Ishikawa (cell line): Measurements from ENCODE around the gene PXN.

Source experiments
- CEBPB ChIP-seq: IDR thresholded peaks from 2 replicates; pipeline ENCODE4 v1.6.1; 2012
- CREB1 ChIP-seq: IDR thresholded peaks from 2 replicates; pipeline ENCODE4 v1.6.1; 2012; ENCODE audit warnings: low read depth
- EGR1 ChIP-seq: IDR thresholded peaks from 2 replicates; pipeline ENCODE4 v1.6.1; 2012
- EP300 ChIP-seq: IDR thresholded peaks from 2 replicates; pipeline ENCODE4 v1.6.1; 2012; ENCODE audit warnings: borderline replicate concordance
- FOXM1 ChIP-seq: IDR thresholded peaks from 2 replicates; pipeline ENCODE4 v1.6.1; 2012; ENCODE audit warnings: low read depth, borderline replicate concordance
- MAX ChIP-seq: IDR thresholded peaks from 2 replicates; pipeline ENCODE4 v1.6.1; 2012
- NFIC ChIP-seq: IDR thresholded peaks from 2 replicates; pipeline ENCODE4 v1.6.1; 2012
- RAD21 ChIP-seq: IDR thresholded peaks from 2 replicates; pipeline ENCODE4 v1.6.1; 2012; ENCODE audit warnings: low read depth
- REST ChIP-seq: IDR thresholded peaks from 2 replicates; pipeline ENCODE4 v1.6.1; 2012; ENCODE audit warnings: low read depth, mild to moderate bottlenecking
- TAF1 ChIP-seq: IDR thresholded peaks from 2 replicates; pipeline ENCODE4 v1.6.1; 2012; ENCODE audit warnings: low read depth, mild to moderate bottlenecking
- TCF12 ChIP-seq: IDR thresholded peaks from 2 replicates; pipeline ENCODE4 v1.6.1; 2012; ENCODE audit warnings: low read depth
- TEAD4 ChIP-seq: IDR thresholded peaks from 2 replicates; pipeline ENCODE4 v1.6.1; 2012
- USF1 ChIP-seq: IDR thresholded peaks from 2 replicates; pipeline ENCODE4 v1.6.1; 2012
- YY1 ChIP-seq: IDR thresholded peaks from 2 replicates; pipeline ENCODE4 v1.6.1; 2012; ENCODE audit warnings: low read depth
- ZBTB7A ChIP-seq: IDR thresholded peaks from 2 replicates; pipeline ENCODE4 v1.6.1; 2012; ENCODE audit warnings: low read depth

The PXN gene

DNA sequence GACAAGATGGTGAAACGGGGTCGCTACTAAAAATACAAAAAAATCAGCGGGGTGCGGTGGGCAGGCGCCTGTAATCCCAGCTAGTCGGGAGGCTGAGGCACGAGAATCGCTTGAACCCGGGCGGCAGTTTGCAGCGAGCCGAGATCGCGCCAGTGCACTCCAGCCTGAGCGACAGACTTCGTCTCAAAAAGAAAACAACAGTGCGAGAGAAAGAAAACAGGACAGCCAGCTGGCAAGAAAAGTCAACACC lies 26.8 kb upstream of the PXN start:
- TF ChIP-seq EGR1 (no peak), USF1 (0 out of 2 replicates have a peak, but pooled peaks have one; percentile 1)

DNA sequence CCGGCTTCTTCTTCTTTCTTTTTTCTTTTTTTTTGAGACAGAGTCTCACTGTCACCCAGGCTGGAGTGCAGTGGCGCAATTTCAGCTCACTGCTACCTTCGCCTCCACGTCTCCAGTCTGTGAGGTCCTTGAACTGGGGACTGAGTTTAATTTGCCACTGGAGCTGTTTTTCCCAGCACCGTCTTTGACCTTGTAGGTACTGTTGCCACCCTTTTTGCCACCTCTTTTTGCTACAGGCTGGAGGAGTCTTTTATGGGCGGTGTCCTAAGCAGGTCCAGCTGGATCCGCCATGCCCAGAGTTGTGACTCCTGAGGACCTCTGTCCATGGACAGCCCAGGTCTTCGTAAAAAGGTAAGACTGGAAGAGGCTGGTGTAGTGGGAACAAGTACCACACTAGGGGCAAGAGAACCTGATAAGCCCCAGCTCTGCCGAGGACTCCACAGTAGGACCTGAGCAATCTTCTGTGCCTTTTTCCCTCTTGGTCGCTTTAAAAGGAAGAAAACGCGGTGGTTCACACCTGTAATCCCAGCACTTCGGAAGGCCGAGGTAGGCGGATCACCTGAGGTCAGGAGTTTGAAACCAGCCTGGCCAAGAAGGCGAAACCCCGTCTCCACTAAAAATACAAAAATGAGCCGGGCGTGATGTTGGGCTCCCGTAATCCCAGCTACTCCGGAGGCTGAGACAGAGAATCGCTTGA lies 25.2 kb upstream of the PXN start:
- TF ChIP-seq YY1 (no peak), NFIC (no peak), EP300 (no peak), USF1 (no peak), FOXM1 (no peak), ZBTB7A (no peak)

GRCh38 chr12:120287491-120287890 lies 22.0 kb upstream of the PXN start:
- TF ChIP-seq NFIC (no peak), EP300 (no peak), YY1 (no peak), CREB1 (no peak), CEBPB (no peak), EGR1 (no peak), REST (no peak), ZBTB7A (no peak), USF1 (no peak)

GRCh38 chr12:120286768-120287490 lies 21.4 kb upstream of the PXN start:
- no peak for TF ChIP-seq MAX
- no peak for TF ChIP-seq FOXM1
- TF ChIP-seq YY1, result no peak
- TF ChIP-seq ZBTB7A, result no peak

DNA sequence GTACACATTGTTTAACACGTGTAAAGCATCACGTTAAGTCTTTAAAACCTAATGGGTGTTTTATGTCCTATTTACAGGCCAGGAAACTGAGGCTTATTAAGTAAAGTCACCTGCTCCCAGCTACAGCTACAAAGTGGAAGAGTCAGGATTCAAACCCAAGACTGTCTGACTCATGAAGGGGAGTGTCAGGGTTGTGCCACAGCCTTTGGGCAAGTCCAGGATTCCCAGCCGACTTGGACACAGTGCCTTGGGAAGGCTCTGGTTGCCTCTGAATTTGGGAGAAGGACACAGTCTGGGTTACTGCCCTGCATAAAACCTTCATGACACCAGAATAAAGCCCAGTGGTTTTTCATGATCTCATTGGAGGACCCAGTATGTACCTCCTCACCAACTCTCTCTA lies 18.9 kb upstream of the PXN start:
- TF ChIP-seq ZBTB7A (no peak), TAF1 (no peak), NFIC (no peak), REST (no peak), USF1 (no peak), CEBPB (no peak), FOXM1 (no peak), TEAD4 (no peak), CREB1 (no peak), YY1 (no peak), TCF12 (no peak), MAX (no peak), RAD21 (no peak), EGR1 (no peak)

- TF ChIP-seq EGR1 (no peak), CREB1 (no peak), EP300 (no peak), ZBTB7A (no peak), CEBPB (no peak), FOXM1 (no peak), TCF12 (no peak), NFIC (no peak), TAF1 (no peak), REST (no peak), YY1 (no peak), TEAD4 (no peak), RAD21 (no peak), USF1 (no peak), MAX (no peak)
Measured at GRCh38 chr12:120283318-120283717, 17.8 kb upstream of the PXN start.
